GM18519 (cell line): Measurements from ENCODE around the gene MIXL1.
"Not testable (repeated sequence)": the region's sequence is repeated elsewhere in the genome, so short reads cannot be mapped to it uniquely, and the experiment has no call there.

Source experiments
- ATAC-seq: cut with Tn5 transposase; IDR thresholded peaks from one replicate; pipeline ENCODE4 v1.9.1; 2021; ENCODE audit warnings: mild to moderate bottlenecking, moderate library complexity; ENCODE audit not compliant: unreplicated experiment, low FRiP score

MIXL1 gene

GRCh38 chr1:226211181-226211821 lies 12.2 kb upstream of the MIXL1 start:
- no peak for ATAC-seq

GRCh38 chr1:226212545-226212944 lies 10.9 kb upstream of the MIXL1 start:
- ATAC-seq, result no peak

GRCh38 chr1:226215239-226215638 lies 8.2 kb upstream of the MIXL1 start:
- no peak for ATAC-seq

GRCh38 chr1:226216056-226216455 lies 7.4 kb upstream of the MIXL1 start:
- no peak for ATAC-seq

GRCh38 chr1:226217273-226217672 lies 6.2 kb upstream of the MIXL1 start:
- ATAC-seq, result no peak

GRCh38 chr1:226220473-226221189 lies 2.8 kb upstream of the MIXL1 start:
- no peak for ATAC-seq

GRCh38 chr1:226222686-226223085 lies 778 bp upstream of the MIXL1 start:
- no peak for ATAC-seq

- peak; percentile 49 for ATAC-seq
Measured at GRCh38 chr1:226223786-226224244, 351 bp downstream of the MIXL1 start.

- ATAC-seq, result no peak
Measured at GRCh38 chr1:226226601-226227000, 3.1 kb downstream of the MIXL1 start.

- no peak for ATAC-seq
Measured at GRCh38 chr1:226233293-226233692, 9.8 kb downstream of the MIXL1 start.

GRCh38 chr1:226233806-226234205 lies 10.3 kb downstream of the MIXL1 start:
- ATAC-seq, result no peak

- no peak for ATAC-seq
Measured at GRCh38 chr1:226236826-226237225, 13.4 kb downstream of the MIXL1 start.

GRCh38 chr1:226239421-226239820 lies 16.0 kb downstream of the MIXL1 start:
- ATAC-seq, result no peak

GRCh38 chr1:226248091-226248490 lies 24.6 kb downstream of the MIXL1 start:
- ATAC-seq, result no peak

- no peak for ATAC-seq
Measured at GRCh38 chr1:226248796-226249195, 25.3 kb downstream of the MIXL1 start.

GRCh38 chr1:226250511-226250910 lies 27.0 kb downstream of the MIXL1 start:
- ATAC-seq, result no peak

- ATAC-seq, result not testable (repeated sequence)
Measured at GRCh38 chr1:226252841-226253240, 29.4 kb downstream of the MIXL1 start.

- no peak for ATAC-seq
Measured at GRCh38 chr1:226253933-226254332, 30.5 kb downstream of the MIXL1 start.

- ATAC-seq, result no peak
Measured at GRCh38 chr1:226255380-226255779, 31.9 kb downstream of the MIXL1 start.

GRCh38 chr1:226261818-226262217 lies 38.4 kb downstream of the MIXL1 start:
- ATAC-seq, result no peak

- no peak for ATAC-seq
Measured at GRCh38 chr1:226268421-226269124, 45.1 kb downstream of the MIXL1 start.
